Measurements from ENCODE around the gene CRY1.
"Not testable (repeated sequence)": the region's sequence is repeated elsewhere in the genome, so short reads cannot be mapped to it uniquely, and the experiment has no call there.

The CRY1 gene

GRCh38 chr12:107109726-107110719 lies 16.7 kb upstream of the CRY1 start:
- H3K9me3 ChIP-seq: no peaks in the 10 kb centered on the region
- no peak for TF ChIP-seq CTCF (IDR thresholded peaks at IDR 0.05; ENCODE audit: low read depth, low read length)
- no peak for DNase-seq
- no peaks in the 10 kb centered on the region for H3K4me1 ChIP-seq
- H3K27me3 ChIP-seq: no peaks in the 10 kb centered on the region
- no peaks in the 10 kb centered on the region for H3K36me3 ChIP-seq
- H3K4me3 ChIP-seq (ENCODE audit: low read depth, low read length): no peak overlapping the region

- Histone ChIP-seq H3K4me1 (no peaks in the 10 kb centered on the region), H3K4me3 (ENCODE audit: low read depth, low read length) (no peak overlapping the region), H3K9me3 (no peaks in the 10 kb centered on the region), H3K27me3 (no peaks in the 10 kb centered on the region), H3K36me3 (no peaks in the 10 kb centered on the region)
- no peak for DNase-seq
- no peak for TF ChIP-seq CTCF (IDR thresholded peaks at IDR 0.05; ENCODE audit: low read depth, low read length)
Measured at GRCh38 chr12:107108995-107109508, 15.7 kb upstream of the CRY1 start.

- not testable (repeated sequence) for DNase-seq; H3K27me3 ChIP-seq; H3K9me3 ChIP-seq; H3K4me3 ChIP-seq (ENCODE audit: low read depth, low read length); H3K36me3 ChIP-seq; H3K4me1 ChIP-seq
Measured at GRCh38 chr12:107108366-107108765, 15.0 kb upstream of the CRY1 start.

GRCh38 chr12:107107381-107107780 lies 14.0 kb upstream of the CRY1 start:
- DNase-seq: no peak
- no peak for TF ChIP-seq CTCF (IDR thresholded peaks at IDR 0.05; ENCODE audit: low read depth, low read length)
- Histone ChIP-seq H3K9me3 (no peaks in the 10 kb centered on the region), H3K4me3 (ENCODE audit: low read depth, low read length) (no peak overlapping the region), H3K4me1 (no peaks in the 10 kb centered on the region), H3K27me3 (no peaks in the 10 kb centered on the region), H3K36me3 (no peaks in the 10 kb centered on the region)

GRCh38 chr12:107106241-107107025 lies 13.1 kb upstream of the CRY1 start:
- Histone ChIP-seq H3K9me3 (no peaks in the 10 kb centered on the region), H3K4me3 (ENCODE audit: low read depth, low read length) (no peak overlapping the region), H3K27me3 (no peaks in the 10 kb centered on the region), H3K36me3 (no peaks in the 10 kb centered on the region), H3K4me1 (no peaks in the 10 kb centered on the region)
- no peak for TF ChIP-seq CTCF (IDR thresholded peaks at IDR 0.05; ENCODE audit: low read depth, low read length)
- no peak for DNase-seq

- Histone ChIP-seq H3K27me3 (no peaks in the 10 kb centered on the region), H3K4me1 (no peaks in the 10 kb centered on the region), H3K4me3 (ENCODE audit: low read depth, low read length) (no peak overlapping the region), H3K36me3 (no peaks in the 10 kb centered on the region), H3K9me3 (no peaks in the 10 kb centered on the region)
- TF ChIP-seq CTCF (IDR thresholded peaks at IDR 0.05; ENCODE audit: low read depth, low read length): no peak
- no peak for DNase-seq
Measured at GRCh38 chr12:107105410-107105703, 12.0 kb upstream of the CRY1 start.

Measured in BE2C (cell line).